ENCODE measurements around the gene NHERF2. TPM values are rescaled to one million over a fixed set of nuclear protein-coding genes. Genes with fewer than 3 reads are reported as not detected.
A peak's percentile ranks its signal among the peaks of the same experiment; 100 is the strongest.

Gene NHERF2
- total RNA-seq, 2 experiments from 2014 or later, result 1.1 to 1.4 TPM

DNA sequence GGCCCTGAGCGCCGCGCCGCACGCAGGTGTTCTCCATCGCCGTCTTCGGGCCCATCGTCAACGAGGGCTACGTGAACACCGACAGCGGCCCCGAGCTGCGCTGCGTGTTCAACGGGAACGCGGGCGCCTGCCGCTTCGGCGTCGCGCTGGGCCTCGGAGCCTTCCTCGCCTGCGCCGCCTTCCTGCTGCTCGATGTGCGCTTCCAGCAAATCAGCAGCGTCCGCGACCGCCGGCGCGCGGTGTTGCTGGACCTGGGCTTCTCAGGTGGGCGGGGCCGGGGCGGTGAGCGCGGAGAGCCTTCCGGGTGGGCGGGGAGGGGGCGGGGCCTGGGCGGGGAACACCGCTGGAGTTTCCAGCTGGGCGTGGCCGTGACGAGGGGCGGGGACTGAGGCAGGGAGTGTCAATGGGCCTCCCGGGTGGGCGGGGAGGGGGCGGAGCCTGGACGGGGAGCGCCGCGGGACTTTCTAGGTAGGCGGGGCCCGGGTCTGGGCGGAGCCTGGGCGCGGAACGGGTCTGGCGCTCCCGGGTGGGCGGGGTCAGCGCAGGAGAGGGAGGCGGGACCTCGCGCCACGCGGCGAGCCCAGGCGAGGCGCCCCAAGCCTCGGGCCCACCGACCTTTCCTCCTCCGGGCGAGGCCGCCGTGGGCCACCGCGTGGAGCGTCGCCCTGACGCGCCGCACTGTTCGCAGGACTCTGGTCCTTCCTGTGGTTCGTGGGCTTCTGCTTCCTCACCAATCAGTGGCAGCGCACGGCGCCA is 34.6 kb upstream of the NHERF2 start:
- Mint-ChIP-seq H3K36me3 (peaks cover 2% of the 10 kb centered on the region), H3K9me3 (no peaks in the 10 kb centered on the region), H3K4me1 (ENCODE audit: low read depth) (peaks cover 25% of the 10 kb centered on the region), H3K27ac (no peak overlapping the region), H3K4me3 (peak overlapping the region; percentile 71), H3K27me3 (peaks cover 12% of the 10 kb centered on the region)
- CTCF ChIA-PET, result interaction anchor here (1.5 to 2.8 kb wide), 2 partner anchors 11 to 12 kb away, joined by 4 to 18 read pairs; no protein-coding TSS in a partner anchor
- intact Hi-C loops (cut with micrococcal nuclease), result loop anchor here (1.0 to 2.0 kb wide), 4 partner anchors 8 to 33 kb away; partner anchors contain the start of genes GFER, NDUFB10, RPS2 and ZNF598
- peak; percentile 99 for DNase-seq
- POLR2A ChIA-PET, result interaction anchor here (1.6 to 2.8 kb wide), 4 partner anchors 17 to 163 kb away, joined by 4 to 25 read pairs (median 9); partner anchors contain the start of genes RPS2, TBL3 and TRAF7

DNA sequence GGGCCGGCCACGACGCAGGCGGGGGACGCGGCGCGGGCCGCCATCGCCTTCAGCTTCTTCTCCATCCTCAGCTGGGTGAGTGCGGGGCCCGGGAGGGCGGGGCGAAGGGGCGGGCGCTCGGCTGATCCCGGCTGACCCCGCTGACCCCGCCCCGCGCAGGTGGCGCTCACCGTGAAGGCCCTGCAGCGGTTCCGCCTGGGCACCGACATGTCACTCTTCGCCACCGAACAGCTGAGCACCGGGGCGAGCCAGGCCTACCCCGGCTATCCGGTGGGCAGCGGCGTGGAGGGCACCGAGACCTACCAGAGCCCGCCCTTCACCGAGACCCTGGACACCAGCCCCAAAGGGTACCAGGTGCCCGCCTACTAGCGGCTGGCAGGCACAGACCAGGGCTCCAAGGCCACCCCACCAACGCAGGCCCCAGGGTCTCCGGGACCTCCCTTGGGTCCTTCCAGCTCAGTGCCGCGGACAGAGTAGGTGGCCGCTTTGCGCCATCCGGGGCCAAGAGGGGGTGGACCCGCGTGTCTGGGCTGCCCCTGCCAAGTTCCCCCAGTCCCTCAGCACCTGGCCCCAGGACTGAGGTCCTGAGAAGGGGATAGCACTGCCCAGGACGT is 33.9 kb upstream of the NHERF2 start:
- no peak for DNase-seq
- no peak overlapping the region for H3K27ac Mint-ChIP-seq

DNA sequence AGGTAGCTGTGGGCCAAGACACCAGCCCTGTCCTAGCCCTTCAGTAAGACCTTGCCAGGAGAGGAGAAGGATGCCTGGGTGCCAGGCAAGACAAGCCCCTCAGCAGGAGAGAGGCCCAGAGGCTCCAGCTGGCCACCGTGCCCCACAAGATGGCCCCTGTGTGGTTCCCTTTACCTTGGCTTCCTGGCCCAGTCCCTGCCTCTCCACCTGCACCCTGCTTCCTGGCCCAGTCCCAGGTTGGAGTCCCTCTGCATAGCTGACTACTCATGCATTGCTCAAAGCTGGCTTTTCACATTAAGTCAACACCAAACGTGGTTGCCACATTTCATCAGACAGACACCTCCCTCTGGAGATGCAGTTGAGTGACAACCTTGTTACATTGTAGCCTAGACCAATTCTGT is 33.0 kb upstream of the NHERF2 start:
- Mint-ChIP-seq H3K4me3 (no peak overlapping the region), H3K36me3 (peaks cover 9% of the 10 kb centered on the region), H3K9me3 (no peaks in the 10 kb centered on the region), H3K27me3 (peaks cover 10% of the 10 kb centered on the region), H3K4me1 (ENCODE audit: low read depth) (peaks cover 25% of the 10 kb centered on the region), H3K27ac (peak overlapping the region; percentile 45)
- intact Hi-C loops (cut with micrococcal nuclease), result loop anchor here (2.0 kb wide), 2 partner anchors 15 to 29 kb away; partner anchors contain the start of genes RPS2 and ZNF598
- peak; percentile 72 for DNase-seq
- CTCF ChIA-PET, result interaction anchor here (1.3 to 1.8 kb wide), 3 partner anchors 9 to 147 kb away, joined by 4 to 15 read pairs (median 4); no protein-coding TSS in a partner anchor
- POLR2A ChIA-PET, result interaction anchor here (0.6 to 1.0 kb wide), 2 partner anchors 29 to 412 kb away, joined by 3 read pairs; partner anchors contain the start of gene RPS2

More for the DNA sequence above, 33.9 kb upstream of the NHERF2 start:
- H3K4me3 Mint-ChIP-seq, result no peak overlapping the region
- peaks cover 25% of the 10 kb centered on the region for H3K4me1 Mint-ChIP-seq (ENCODE audit: low read depth)
- intact Hi-C loops (cut with micrococcal nuclease), result loop anchor here (1.0 to 2.0 kb wide), 4 partner anchors 9 to 34 kb away; partner anchors contain the start of genes GFER, NDUFB10, RPS2 and ZNF598
- H3K27me3 Mint-ChIP-seq, result peaks cover 12% of the 10 kb centered on the region
- H3K9me3 Mint-ChIP-seq, result no peaks in the 10 kb centered on the region
- ChIA-PET POLR2A (interaction anchor here (2.6 to 2.8 kb wide), 3 partner anchors 21 to 162 kb away, joined by 8 to 25 read pairs (median 10); partner anchors contain the start of genes RPS2, TBL3 and TRAF7), CTCF (interaction anchor here (1.5 to 1.8 kb wide), 2 partner anchors 10 to 11 kb away, joined by 4 to 15 read pairs; no protein-coding TSS in a partner anchor)
- peaks cover 5% of the 10 kb centered on the region for H3K36me3 Mint-ChIP-seq

DNA sequence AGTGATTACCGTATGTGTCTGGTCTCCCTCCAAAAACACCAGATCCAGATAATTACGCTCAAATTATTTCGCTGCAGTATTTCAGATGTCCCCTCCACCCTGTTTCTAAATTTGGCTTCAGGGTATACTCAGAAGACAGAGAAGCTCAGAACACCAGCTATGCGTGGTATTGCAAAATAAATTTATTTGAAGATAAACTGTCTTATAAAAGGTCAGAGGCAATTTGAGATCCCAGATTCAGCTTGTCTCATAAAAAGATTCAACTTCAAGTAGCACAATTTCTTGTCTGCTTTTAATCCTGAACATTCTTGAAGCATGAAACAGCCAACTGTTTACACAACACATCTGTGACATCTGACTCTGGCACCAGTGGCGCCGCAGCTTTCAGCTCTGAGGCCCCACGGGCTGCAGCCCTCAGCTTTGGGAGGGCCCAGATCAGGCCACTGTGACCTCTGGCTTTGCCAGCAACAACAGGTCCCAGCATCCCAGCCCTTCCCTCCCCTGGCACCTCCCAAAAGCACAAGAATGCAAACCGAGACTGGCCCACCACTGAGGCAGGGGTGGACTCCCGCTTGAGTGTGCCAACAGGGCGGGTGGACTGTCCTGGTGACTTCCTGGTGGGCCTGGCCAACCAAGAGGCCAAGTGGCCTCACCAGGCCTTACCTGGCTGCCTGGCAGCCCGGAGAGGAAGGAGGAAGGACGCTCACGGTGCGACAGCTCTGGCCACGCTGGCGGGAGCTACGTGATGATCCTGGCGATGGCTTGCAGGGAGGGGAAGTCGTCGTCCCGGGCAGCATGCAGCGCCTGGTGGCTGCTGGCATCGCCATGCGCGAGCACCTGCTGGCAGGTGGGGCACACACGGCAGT is 29.0 kb upstream of the NHERF2 start:
- Mint-ChIP-seq H3K36me3 (peaks cover 24% of the 10 kb centered on the region), H3K9me3 (no peaks in the 10 kb centered on the region), H3K27ac (no peak overlapping the region), H3K4me1 (ENCODE audit: low read depth) (peaks cover 14% of the 10 kb centered on the region), H3K27me3 (no peaks in the 10 kb centered on the region), H3K4me3 (no peak overlapping the region)
- no peak for DNase-seq
- POLR2A ChIA-PET, result no interaction called here
- CTCF ChIA-PET, result interaction anchor here (0.7 to 1.0 kb wide), 2 partner anchors 7 to 215 kb away, joined by 3 read pairs; partner anchors contain the start of genes NUBP2 and SPSB3
- intact Hi-C loops (cut with micrococcal nuclease), result no loop called here

DNA sequence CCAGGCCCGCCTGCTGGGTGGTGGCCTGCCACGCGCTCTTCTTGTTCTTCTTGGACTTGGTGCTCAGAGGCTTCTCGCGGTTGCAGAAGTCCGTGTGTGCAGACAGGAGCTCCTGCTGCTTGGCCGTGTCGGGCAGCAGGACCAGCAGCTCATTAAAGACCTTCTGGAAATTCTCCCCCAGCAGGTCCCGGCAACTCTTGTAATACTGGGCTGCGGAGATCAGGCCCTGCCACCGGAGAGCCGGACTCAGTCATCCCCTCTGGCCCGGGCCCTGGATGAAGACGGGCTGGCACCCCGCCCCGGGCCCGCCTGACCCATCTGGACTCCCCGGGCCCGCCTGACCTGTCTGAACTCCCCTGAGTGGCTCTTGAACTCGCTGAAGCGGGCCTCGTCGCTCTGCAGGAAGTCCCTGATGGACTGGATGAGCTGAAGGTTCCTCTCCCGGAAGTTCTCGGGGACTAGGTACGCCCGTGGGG is 28.3 kb upstream of the NHERF2 start:
- ChIA-PET CTCF (interaction anchor here (0.7 kb wide), 1 partner anchor 8 kb away, joined by 3 read pairs; no protein-coding TSS in a partner anchor), POLR2A (no interaction called here)
- Mint-ChIP-seq H3K27ac (no peak overlapping the region), H3K4me1 (ENCODE audit: low read depth) (peaks cover 12% of the 10 kb centered on the region), H3K36me3 (peaks cover 24% of the 10 kb centered on the region), H3K9me3 (no peaks in the 10 kb centered on the region), H3K4me3 (no peak overlapping the region), H3K27me3 (no peaks in the 10 kb centered on the region)
- intact Hi-C loops (cut with micrococcal nuclease), result no loop called here
- no peak for DNase-seq

DNA sequence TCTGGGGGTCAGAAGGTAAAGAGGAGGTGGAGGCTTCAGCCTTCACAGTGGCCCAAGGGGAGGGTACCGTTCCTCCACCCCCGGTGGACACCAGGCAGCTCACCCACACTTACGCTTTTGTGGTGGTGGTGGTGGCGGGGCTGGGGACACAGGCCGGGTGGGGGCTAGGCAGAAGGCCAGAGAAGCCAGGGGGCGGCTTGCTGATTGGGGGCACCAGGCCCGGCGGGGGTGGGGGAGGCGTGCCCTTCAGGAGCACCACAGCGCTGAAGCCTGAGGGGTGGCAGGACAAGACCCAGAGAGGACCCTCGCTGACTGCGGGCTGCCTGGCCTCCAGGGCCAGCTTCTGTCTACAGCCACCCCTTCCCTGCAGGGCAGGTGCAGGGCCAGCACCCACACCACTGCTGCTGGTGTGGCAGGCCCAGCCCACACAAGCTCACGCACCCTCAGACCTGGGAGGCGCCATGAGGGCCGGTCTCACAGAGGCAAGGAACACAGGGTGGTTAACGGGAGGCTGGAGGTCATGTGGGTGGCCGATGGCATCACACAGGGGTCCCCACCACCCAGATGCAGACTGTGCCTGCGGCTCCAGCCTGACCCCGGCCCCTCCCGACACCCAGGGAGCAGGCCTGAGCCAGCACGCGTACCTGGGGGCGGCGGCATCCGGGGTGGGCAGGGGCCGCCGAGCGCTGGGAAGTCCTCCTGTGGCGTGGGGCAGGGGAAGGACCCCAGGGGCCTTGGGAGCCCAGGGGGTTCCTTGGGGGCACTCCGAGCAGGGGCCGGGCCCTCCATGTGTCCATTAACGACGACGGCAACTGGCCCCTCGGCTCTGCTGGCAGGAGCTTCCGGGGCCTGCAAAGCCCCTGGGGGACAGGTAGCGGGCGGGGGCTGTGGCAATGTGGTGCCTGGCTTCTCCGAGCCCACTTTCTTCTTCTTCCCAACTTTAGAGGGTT is 27.6 kb upstream of the NHERF2 start:
- no peak overlapping the region for H3K4me3 Mint-ChIP-seq
- H3K4me1 Mint-ChIP-seq (ENCODE audit: low read depth), result peaks cover 4% of the 10 kb centered on the region
- H3K9me3 Mint-ChIP-seq, result no peaks in the 10 kb centered on the region
- intact Hi-C loops (cut with micrococcal nuclease), result no loop called here
- ChIA-PET CTCF (interaction anchor here (0.7 kb wide), 1 partner anchor 9 kb away, joined by 3 read pairs; no protein-coding TSS in a partner anchor), POLR2A (no interaction called here)
- no peaks in the 10 kb centered on the region for H3K27me3 Mint-ChIP-seq
- peaks cover 24% of the 10 kb centered on the region for H3K36me3 Mint-ChIP-seq
- DNase-seq, result no peak
- H3K27ac Mint-ChIP-seq, result no peak overlapping the region

DNA sequence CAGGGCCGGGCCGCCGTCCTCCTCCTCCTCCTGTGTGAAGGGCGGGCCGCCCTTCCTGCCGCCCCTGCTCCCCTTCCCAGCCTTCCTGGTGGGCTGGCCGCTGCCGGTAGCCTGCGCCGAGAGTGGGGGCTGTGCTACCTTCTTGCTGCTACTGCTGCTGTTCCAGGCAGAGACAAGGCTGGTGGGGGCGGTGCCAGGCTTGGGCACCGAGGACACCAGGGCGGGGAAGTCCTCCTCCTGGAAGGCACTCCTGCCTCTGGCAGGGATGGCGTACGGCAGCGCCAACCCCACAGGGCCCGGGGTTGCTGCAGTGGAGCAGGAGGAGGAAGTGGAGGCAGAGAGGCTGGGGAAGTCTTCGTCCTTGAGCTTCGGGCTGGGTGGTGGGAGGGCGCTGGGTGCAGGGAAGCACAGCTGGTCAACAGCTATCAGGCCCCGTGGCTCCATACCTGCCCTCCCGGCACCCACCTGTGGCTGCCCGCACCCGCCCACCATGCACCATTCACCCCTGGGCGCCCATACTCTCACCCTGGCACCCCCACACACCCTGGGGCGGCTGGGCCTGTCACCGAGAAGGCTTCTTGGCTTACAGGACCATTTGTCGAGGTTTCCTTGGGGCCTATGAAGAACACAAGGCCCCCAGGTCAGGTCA is 26.7 kb upstream of the NHERF2 start:
- Mint-ChIP-seq H3K9me3 (no peaks in the 10 kb centered on the region), H3K27ac (no peak overlapping the region), H3K4me3 (no peak overlapping the region), H3K36me3 (peaks cover 24% of the 10 kb centered on the region), H3K4me1 (ENCODE audit: low read depth) (peaks cover 9% of the 10 kb centered on the region), H3K27me3 (no peaks in the 10 kb centered on the region)
- ChIA-PET CTCF (no interaction called here), POLR2A (no interaction called here)
- no peak for DNase-seq
- intact Hi-C loops (cut with micrococcal nuclease), result no loop called here

DNA sequence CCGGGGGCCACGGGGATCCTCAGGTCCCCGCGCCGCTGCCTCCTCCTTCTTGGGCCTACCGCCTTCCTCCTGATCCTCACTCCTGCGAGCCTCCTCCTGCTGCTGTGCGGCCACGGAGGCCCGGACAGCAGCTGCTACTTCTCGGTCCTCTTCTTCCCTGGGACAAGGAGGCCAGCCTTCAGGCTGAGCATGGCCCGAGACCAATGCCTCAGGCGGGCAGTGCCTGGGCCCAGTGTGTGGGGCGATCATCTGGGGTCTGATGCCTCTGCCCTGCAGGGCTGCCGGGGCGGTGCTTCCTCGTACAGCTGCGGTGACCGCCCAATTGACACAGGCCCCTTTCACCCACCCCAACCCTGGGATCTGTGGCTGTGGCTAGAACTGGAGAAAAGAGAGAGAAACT is 25.7 kb upstream of the NHERF2 start:
- intact Hi-C loops (cut with micrococcal nuclease), result no loop called here
- H3K9me3 Mint-ChIP-seq, result no peaks in the 10 kb centered on the region
- ChIA-PET CTCF (no interaction called here), POLR2A (no interaction called here)
- no peak for DNase-seq
- peaks cover 24% of the 10 kb centered on the region for H3K36me3 Mint-ChIP-seq
- H3K27ac Mint-ChIP-seq, result no peak overlapping the region
- peaks cover 14% of the 10 kb centered on the region for H3K4me1 Mint-ChIP-seq (ENCODE audit: low read depth)
- no peaks in the 10 kb centered on the region for H3K27me3 Mint-ChIP-seq
- no peak overlapping the region for H3K4me3 Mint-ChIP-seq

DNA sequence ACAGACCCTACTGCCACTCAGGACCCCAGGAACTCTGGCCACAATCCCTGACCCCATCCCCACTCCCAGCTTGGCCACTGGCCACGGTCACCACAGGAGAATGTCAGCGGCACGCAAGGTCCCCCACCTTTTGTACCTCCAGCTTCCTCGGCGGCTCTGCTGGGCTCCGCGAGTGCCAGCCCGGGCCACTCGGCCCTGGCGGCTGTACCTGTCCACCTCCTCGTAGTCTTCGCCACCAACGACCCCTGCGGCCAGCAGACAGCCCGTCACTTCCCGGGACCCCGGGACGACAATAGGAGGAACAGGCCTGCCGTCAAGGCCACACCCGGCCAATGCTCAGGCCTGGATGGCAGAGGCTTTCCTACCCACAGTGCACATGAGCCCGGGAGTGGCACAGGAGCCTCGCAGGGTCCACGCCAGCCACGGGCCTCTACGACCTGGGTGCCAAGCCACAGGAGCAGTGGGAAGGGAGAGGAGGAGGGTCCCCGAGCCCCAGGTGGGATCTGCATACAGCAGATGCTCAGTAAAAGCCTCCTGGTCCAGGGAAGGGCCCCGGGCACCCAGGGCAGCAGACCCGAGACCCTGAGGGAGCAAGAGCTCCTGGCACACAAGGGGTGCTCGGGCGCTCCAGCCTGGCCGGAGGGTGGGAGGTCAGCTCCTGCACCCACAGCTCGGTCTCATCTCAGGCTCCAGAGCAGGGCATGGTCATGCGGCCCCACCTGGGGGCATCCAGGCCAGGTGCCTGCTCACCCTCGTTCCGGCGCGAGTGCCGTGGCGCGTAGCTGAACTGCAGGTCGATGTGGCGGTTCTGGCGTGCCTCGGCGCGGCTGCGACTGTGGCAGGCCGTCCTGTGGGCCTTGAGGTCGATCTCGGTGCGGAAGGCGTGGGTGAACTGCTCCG is 25.0 kb upstream of the NHERF2 start:
- H3K36me3 Mint-ChIP-seq, result peaks cover 25% of the 10 kb centered on the region
- ChIA-PET POLR2A (no interaction called here), CTCF (no interaction called here)
- intact Hi-C loops (cut with micrococcal nuclease), result no loop called here
- H3K4me3 Mint-ChIP-seq, result no peak overlapping the region
- H3K4me1 Mint-ChIP-seq (ENCODE audit: low read depth), result peaks cover 18% of the 10 kb centered on the region
- no peaks in the 10 kb centered on the region for H3K27me3 Mint-ChIP-seq
- no peaks in the 10 kb centered on the region for H3K9me3 Mint-ChIP-seq
- DNase-seq, result no peak
- no peak overlapping the region for H3K27ac Mint-ChIP-seq
